Panc1 (cell line): ENCODE results near the gene ASIP. TPM values are rescaled to one million over a fixed set of nuclear protein-coding genes. Genes with fewer than 3 reads are reported as not detected.

Experiments
- total RNA-seq: library from RNA; stranded (reverse); gene quantifications from one replicate; pipeline ENCODE4 v1.2.1, GENCODE V29; 2021; ENCODE audit not compliant: unreplicated experiment

ASIP gene
- total RNA-seq, 1 experiment from 2014 or later: not detected

Other genes starting within 250 kb of the ASIP start
- gene RALY, start 247.5 kb upstream of the ASIP start, total RNA-seq: 164 TPM
- 82.0 TPM for gene EIF2S2, start 129.2 kb upstream of the ASIP start, total RNA-seq
- 171 TPM for gene AHCY, start 61.9 kb downstream of the ASIP start, total RNA-seq
- 63.9 TPM for gene ITCH, start 121.8 kb downstream of the ASIP start, total RNA-seq